NCI-H1436 (cell line): Measurements from ENCODE around the gene GPR31.
"Not testable (repeated sequence)": the region's sequence is repeated elsewhere in the genome, so short reads cannot be mapped to it uniquely, and the experiment has no call there.

ENCODE experiments used
- DNase-seq: peaks from one replicate; lab custom pipeline; 2025; lab: John Stamatoyannopoulos, UW

Gene GPR31, protein sequence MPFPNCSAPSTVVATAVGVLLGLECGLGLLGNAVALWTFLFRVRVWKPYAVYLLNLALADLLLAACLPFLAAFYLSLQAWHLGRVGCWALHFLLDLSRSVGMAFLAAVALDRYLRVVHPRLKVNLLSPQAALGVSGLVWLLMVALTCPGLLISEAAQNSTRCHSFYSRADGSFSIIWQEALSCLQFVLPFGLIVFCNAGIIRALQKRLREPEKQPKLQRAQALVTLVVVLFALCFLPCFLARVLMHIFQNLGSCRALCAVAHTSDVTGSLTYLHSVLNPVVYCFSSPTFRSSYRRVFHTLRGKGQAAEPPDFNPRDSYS

DNA sequence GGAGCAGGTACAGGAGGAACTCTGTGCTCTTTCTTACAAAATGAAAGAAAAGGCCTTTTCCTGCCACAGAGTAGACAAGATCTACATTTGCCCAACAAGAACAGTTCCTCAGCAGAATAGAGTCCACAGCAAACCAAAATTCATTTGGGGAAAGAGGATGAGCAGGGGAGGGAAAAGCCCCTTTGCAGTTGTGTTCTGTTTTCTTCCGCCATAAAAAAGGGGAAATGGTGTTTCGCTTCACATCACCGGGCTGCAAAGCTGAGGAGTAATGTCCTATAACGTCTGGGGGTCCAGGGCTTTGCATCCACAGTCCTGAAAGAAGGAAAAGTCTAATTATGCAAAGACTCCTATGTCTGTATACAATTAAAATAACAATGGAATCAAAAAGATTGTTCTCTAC lies at the start of gene GPR31:
GPR31 (minus strand) TSS at position 118 of the 400 bp plus-strand sequence. CDS start 149 bp downstream, outside the sequence.
- DNase-seq, result no peak

DNA sequence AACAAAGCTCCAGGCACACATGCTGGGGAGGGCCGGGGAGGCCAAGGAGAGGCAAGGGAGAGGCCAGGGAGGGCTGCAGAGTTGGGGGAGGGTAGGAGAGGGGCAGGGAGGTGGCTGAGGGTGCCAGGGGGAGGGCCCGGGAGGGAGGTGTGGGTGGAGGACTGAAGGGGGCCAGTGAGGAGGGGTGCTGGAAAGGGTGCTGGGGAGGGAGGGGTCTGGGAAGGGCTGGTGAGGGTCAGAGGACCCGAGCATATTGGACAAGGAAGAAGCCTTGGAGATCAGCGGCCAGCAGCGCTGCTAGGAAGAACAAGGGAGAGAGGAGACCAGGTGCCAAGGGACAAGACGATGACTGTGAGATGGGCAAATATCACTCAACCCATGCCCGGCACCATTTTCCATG lies 49.7 kb upstream of the GPR31 start:
- DNase-seq, result no peak

DNA sequence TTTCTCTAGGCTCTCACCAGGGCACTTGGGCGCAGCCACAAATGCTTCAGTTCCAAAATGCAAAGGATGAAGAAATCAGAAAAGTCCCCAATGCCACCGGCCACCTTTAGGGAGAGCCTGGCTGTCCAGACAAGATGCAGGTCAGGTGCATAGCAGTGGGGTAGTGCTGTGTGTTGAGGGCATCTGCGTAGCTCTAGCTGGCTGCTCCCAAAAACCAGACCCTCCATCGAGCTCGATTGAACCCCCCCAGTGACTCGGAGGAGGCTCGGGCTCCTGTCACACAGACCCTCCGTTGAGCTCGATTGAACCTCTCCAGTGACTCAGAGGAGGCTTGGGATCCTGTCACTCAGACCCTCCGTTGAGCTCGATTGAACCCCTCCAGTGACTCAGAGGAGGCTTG lies 47.5 kb upstream of the GPR31 start:
- DNase-seq, result not testable (repeated sequence)

DNA sequence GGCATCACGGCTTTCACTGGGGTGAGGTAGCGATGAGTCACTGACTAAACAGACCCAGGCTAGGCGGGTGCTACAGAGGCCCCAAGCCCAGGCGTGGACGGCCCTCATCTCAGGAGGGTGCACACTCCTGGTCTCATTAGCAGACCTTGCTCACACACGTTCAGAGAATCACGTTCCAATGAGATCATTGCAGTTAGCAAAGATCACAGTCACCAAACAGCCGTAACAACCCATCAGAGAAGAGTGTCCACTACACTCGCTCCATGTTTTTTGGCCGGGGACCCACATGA lies 46.2 kb upstream of the GPR31 start:
- DNase-seq, result not testable (repeated sequence)

DNA sequence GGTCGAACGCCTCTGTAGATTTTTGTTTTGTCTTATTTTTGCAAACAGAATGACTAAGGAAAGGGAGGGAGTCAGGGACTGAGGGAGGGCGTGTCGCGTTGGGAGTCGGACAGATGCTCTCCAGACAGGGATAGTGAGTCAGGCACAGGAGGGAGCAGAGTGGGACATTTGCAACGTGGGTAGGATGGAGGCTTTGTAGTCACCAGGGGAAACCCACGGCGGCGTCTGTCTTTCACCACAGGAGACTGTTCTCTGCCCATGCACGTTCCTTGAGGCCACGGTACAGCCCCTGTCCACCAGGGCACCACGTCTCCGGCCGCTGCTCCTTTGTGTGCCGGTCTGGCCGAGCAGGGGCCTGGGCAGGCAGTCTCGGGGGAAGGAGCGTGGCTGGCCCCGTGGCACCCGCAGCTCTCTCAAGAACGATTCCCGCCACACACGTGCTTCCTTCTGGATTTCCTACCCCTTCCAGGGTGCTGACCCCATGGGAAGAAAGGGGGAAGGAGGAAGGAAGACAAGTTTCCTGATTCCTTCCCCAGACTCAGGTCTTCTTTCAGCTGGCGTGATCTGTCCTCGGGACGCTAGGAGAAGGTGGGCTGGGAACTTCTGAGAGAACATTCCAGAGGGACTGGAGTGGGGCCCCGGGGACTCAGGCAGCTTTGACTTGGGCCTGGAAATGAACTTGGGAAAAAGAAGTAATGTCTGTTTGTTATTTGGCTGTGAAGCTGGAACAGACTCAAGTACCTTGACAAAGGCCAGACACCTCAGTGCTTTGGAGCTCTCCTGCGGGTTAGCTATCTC lies 45.7 kb upstream of the GPR31 start:
- not testable (repeated sequence) for DNase-seq

DNA sequence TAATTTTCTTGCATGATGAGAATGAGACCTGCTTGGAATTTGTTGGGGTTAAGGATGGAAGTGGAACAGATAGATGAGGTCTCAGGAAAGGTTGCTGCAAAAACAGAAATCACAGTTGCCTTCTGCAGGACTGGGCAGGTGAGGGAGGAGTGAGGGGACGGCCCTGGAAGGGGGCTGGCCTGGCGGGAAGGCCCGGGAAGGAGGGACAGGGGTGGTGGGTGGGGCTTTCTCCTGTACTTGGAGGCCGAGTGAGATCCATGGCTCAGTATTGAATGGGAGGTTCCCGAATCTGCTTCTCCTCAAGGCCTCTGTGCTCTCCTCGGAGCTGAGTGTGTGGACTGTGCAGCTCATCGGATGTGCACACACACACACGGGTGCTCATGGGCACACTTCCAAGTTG lies 44.8 kb upstream of the GPR31 start:
- not testable (repeated sequence) for DNase-seq

DNA sequence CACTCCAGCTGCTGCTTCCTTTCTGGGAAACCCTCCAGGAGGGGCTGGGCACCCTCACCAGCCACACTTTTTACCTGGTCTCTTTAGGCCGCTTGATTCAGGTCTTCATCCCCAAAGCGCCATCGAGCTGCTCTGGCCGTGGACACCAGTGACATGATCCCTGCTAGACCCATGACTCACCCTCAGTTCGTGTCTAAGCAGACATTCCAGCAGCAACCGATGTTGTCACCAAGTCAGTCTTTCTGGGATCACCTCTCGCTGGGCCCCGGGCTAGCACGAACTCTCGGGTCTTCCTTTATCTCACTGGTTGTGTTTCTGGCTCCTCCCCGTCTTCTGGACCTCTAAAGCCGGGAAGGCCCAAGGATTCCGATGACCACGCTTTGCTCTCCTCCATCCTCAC lies 43.0 kb upstream of the GPR31 start:
- no peak for DNase-seq

DNA sequence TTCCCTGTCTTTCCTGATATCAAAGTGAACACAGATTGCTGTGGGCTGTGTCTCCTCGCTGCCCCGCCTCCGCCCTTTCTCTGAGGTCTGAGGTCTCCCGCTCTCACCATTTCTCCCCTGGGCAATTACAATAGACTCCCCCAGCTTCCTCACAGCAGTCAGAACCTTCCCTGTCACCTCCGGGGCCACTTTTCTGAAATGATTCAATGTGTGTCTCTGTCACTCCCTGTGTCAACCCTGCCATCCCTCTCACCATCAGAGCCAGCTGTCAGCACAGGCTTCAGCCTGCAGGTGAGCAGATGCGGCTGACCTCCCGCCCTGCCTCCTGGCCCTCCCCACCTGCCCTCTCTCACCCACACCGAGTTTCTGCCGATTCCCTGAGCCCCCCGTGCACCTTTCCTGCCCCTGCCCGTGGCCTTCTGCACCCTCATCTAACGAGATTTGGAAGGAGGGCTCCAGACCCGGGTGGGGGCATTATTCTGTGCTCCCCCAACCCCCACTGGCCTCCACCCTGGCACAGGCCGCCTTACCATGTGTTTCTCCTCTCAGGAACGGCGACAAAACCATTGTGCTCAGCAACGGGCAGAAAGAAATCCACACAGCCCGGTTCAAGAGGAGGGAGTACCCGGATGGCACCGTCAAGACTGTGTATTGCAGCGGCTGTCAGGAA lies 38.3 kb upstream of the GPR31 start:
- not testable (repeated sequence) for DNase-seq

DNA sequence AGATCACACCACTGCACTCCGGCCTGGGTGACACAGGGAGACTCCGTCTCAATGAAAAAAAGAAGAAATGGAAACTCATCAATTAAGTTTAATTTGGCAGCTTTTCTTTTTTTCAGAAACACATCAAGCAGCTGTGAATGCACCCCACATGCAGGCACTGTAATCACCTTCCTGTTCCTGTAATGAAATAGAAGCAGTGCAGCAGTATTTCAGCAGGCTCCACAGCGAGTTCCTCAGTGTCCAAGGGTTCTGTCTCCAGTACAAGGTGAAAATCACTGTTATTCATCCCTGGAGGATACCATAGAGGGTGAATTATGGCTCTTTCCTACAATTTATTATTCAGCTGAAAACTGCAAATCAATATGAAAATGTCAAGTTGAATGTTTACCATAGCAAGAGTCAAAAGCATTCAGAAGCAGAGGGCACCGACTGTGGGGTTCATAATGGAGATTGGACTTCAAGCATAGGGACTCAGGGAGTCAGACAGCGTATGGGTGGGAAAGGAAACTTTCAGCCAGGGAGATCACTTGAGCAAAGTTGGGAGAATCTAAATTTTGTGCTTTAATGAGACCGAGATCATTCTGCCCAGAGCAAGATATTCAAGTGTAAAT lies 35.8 kb upstream of the GPR31 start:
- DNase-seq, result not testable (repeated sequence)

DNA sequence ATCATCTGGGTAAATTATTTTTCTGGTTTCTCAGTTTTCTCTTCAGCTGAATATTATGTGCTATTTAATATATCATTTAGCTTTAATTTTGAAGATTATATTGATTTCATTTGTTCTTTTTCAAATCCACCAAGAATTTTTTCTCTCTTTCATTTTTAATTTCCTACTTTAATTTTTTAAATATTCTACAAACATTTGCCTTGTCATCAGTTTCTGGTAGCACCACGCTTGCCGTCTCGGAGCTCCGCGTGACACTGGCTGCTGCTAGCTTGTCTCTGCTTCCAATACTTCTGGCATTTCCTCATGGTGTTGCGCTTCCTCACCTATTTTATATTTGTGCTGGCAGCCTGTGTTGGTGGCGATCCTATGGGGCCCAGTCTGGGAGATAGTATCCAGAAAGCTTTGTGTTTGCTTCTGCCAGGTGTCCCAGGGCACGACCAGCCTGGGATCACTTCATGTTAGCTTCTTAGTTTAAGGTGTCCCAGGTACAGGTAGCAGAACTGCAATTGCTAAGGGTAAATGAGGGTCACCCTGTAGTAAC lies 33.3 kb upstream of the GPR31 start:
- not testable (repeated sequence) for DNase-seq

DNA sequence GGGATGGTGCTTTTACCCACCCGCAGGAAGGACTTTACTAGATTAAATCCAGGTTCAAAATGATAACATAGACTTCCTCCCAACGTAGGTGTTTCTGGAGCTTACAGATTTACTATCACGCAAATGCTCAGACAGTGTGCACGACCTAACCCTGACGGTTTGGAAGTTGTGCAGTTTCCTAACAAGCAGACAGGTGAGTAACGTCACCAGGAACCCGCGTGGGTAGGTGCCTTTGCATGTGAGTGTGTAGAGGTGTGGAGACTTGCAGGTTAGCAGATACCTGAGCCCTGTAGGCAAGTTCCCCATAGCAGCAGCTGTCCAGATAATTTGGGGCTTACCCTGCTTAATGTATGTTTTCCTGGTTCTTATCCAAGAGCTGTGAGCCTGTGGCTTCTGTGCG lies 29.5 kb upstream of the GPR31 start:
- DNase-seq, result not testable (repeated sequence)

DNA sequence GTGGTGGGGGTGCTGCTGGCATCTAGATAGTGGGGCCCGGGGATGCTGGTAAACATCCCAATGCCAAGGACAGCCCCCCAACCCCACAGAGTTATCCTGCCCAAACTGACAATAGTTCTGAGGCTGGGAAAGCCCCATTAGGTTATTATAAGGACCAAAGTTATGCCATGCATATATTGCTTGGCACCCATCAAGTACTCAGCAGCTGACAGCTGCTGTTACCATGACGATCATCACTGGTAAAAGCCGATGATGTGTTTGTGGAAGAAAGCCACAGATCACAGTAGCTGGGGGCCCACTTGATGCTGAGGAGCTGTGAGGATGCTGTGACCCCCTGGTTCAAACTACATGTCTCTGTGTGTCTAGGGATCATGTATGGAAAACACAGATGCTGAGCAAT lies 27.3 kb upstream of the GPR31 start:
- DNase-seq, result not testable (repeated sequence)

DNA sequence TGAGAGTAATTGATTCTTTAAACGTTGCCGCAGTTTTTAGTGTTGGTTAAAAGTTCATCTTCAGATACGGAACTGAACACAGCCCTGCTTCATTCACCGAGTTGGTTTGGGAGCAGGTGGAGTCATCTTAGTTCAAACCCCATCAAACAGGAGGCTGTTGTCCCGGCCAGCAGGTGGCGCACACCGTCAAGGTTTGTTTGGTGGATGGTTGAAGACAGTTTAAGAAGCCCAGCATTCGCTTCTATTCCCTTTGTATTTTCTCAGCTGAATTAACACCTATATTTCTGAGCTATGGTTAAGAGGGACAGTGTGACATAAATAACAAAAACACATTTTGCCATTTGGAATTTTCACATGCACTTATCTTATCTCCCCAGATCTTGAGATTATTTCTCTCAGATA lies 25.1 kb upstream of the GPR31 start:
- not testable (repeated sequence) for DNase-seq

DNA sequence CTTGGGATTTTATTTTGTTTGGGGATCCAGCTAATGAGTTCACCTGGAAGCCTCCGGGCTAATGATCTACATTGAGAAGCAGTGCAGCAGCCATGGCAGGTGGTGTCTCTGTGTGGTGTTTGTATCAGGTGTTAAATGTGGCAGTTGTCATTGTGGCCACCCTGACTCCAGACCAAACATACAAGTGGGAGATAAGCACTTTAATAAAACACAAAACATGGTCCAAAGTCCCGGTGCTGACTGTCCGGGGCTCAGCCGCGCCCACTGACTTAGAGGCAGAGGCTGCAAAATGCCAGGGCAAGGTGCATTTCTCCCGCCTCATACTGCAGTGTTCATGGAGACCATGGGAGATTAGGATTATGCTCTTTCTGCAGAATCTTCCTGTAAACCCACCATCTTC lies 23.6 kb upstream of the GPR31 start:
- DNase-seq, result not testable (repeated sequence)

DNA sequence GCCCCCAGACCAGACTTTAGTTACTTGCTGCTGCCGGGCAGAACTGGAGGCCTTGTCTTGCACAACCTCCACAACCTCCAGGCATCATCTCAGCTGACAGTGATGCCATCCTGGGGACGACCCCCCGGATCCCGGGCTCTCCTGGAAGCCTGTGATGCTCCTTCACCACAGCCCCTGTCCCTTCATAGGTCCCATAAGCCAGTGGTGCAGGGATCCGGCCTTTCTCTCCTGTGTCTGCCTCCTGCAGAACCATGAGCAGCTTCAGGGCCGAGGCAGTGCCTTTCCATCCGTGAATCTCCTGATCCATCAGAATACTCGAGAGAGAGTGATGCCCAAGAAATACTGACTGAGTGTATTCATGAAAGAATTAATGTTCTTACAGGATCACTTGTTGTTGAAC lies 22.3 kb upstream of the GPR31 start:
- not testable (repeated sequence) for DNase-seq

DNA sequence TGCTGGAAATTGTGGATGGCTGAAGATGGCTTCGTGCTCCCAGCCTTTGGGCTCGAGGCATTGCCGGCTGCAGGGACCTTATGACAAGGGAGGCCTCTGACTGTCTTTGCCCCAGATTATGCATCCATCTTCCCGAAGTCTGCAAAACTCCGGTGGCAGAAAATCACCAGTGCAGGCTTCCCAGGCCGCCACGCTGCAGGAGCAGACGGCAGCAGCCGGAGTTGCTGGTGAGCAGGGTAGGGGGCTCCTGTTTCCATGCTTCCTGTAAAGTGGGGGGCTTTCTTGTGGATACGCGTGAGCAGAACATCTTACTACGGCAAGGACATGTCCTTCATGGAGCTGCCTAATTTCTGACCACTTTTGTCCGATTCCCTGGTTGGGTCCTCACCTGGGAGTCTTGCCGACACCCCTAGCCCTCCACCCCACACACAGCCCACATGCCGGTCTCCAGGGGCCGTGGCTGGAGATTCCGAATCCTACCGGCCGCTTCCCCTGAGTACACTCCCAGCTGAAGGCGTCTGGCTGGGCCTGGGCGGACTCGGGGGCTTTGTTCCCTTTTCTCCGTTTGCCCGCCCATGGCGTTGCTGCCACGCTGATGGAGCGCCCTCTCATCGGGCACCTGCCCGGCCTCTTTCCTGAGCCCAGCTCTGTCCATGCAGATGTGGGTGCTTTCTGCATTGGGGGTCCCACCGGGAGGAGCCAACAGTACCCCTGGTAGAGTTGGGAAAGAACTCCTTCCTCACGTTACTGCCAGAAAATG lies 21.3 kb upstream of the GPR31 start:
- DNase-seq, result not testable (repeated sequence)

DNA sequence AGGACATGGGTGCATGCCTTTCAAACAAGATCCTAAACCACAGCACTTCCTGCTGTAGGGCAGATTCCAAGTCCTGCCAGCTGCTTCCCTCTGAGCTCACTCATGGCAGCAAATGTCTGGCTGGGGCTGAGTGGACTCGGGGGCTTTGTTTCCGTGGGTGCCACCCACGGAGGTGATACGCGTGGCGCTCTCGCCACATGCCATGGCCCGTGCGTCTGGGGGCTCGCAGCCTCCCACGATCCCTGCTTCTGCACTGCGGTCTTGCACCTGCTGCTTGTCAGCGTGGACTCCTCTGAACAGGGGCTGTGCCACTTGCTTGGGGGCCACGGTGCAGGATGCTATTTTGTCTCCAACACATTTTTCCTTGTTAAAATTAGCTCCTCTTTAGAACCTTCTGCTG lies 19.5 kb upstream of the GPR31 start:
- not testable (repeated sequence) for DNase-seq

DNA sequence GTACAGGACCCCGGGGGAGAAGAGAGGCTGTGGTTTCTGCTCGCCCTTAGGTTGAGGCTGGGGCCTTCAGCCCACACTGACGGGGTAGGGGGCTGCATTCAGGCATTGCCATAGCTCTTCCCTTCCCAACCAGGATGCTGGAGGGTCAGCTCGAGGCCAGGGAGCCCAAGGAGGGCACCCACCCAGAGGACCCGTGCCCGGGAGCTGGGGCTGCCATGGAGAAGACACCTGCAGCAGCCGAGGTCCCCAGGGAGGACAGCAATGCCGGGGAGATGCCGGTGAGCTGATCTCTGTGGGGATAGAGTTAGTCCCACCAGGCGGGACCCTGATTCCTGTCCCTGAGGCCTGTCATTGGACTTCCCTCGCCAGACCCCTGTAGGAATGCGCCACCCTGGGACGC lies 14.2 kb upstream of the GPR31 start:
- DNase-seq, result not testable (repeated sequence)

DNA sequence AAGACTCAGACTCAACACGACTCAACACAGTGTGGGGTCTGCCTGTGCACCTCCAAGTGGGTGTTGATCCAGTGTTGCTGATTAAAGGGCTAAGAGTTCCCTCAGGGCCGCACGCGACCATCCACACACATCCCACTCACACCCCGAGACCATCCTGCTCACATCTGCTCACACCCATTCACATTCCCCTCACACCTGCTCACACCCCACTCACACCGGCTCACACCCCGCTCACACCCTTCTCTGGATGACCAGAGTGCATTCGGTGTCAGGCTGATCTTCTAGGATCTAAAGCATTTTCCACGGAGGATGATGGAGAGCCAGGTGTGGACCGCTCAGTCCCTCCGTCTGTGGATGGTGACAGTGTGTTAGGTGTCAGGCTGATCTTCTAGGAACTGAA lies 13.5 kb upstream of the GPR31 start:
- DNase-seq, result not testable (repeated sequence)

DNA sequence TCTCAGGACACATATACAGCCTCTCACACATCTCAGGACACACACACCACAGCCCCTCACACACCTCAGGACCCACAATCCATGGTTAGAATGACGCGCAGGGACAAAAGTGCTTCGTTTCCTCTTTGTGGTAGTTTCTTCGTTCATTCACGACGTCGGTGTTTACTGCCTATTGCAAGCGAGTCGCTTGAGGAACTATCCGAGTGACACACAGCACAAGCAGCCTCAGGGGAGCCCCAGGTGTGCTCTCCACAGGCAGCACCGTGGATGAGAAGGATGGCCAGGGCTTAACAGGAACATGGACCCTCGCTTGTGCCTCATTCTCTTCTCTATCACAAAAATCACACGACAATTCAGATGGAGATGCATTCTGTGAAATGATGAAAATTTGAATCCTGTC lies 12.1 kb upstream of the GPR31 start:
- not testable (repeated sequence) for DNase-seq

DNA sequence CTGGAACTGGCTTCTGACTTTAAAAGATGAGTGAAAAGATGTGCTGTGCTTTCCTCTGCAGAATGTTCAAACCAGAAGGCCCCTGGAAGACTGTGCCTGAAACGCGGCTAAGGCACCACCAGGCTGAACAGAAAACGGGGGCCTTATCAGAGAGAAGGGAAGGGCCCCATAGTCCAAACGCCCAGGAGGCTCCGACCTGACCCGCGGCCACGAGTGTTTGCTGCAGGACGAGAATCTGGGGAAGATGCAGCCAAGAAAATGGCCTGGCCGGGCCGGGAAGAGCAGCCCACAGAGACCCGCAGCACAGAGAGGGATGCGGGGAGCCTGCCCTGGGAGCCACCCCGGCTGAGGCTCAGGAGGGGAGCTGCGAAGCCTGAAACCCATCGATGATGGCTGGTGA lies 10.5 kb upstream of the GPR31 start:
- not testable (repeated sequence) for DNase-seq
